HG03108 (cell line): ENCODE measurements around the gene RTEL1.
"Not testable (repeated sequence)": the region's sequence is repeated elsewhere in the genome, so short reads cannot be mapped to it uniquely, and the experiment has no call there.

Experiments
- ATAC-seq: cut with Tn5 transposase; IDR thresholded peaks from one replicate; pipeline ENCODE4 v1.9.1; 2021; ENCODE audit warnings: moderate library complexity; ENCODE audit not compliant: unreplicated experiment

Gene RTEL1

GRCh38 chr20:63667858-63668257, 9.7 kb downstream of the RTEL1 start:
- no peak for ATAC-seq

- no peak for ATAC-seq
Measured at GRCh38 chr20:63668351-63668750, 10.2 kb downstream of the RTEL1 start.

GRCh38 chr20:63671695-63672094, 13.6 kb downstream of the RTEL1 start:
- not testable (repeated sequence) for ATAC-seq

GRCh38 chr20:63672666-63673065, 14.6 kb downstream of the RTEL1 start:
- no peak for ATAC-seq

- ATAC-seq, result no peak
Measured at GRCh38 chr20:63673951-63674350, 15.8 kb downstream of the RTEL1 start.

GRCh38 chr20:63675681-63676368, 17.7 kb downstream of the RTEL1 start:
- no peak for ATAC-seq

GRCh38 chr20:63678071-63678470, 20.0 kb downstream of the RTEL1 start:
- no peak for ATAC-seq

GRCh38 chr20:63678667-63679465, 20.8 kb downstream of the RTEL1 start:
- ATAC-seq, result no peak

- no peak for ATAC-seq
Measured at GRCh38 chr20:63679799-63680305, 21.7 kb downstream of the RTEL1 start.

GRCh38 chr20:63680427-63680826, 22.3 kb downstream of the RTEL1 start:
- no peak for ATAC-seq

GRCh38 chr20:63680857-63681608, 22.9 kb downstream of the RTEL1 start:
- ATAC-seq, result no peak

- no peak for ATAC-seq
Measured at GRCh38 chr20:63681609-63682142, 23.6 kb downstream of the RTEL1 start.

- no peak for ATAC-seq
Measured at GRCh38 chr20:63682384-63683139, 24.4 kb downstream of the RTEL1 start.

- no peak for ATAC-seq
Measured at GRCh38 chr20:63685269-63686026, 27.3 kb downstream of the RTEL1 start.

GRCh38 chr20:63686094-63686491, 28.0 kb downstream of the RTEL1 start:
- ATAC-seq, result no peak

- no peak for ATAC-seq
Measured at GRCh38 chr20:63686492-63687321, 28.6 kb downstream of the RTEL1 start.

- ATAC-seq, result no peak
Measured at GRCh38 chr20:63687419-63688178, 29.5 kb downstream of the RTEL1 start.
